Measurements from ENCODE around the gene SLC17A9. TPM values are rescaled to one million over a fixed set of nuclear protein-coding genes. Genes with fewer than 3 reads are reported as not detected.
A peak's percentile ranks its signal among the peaks of the same experiment; 100 is the strongest.

The SLC17A9 gene
- polyA plus RNA-seq, 10 donors, result 0.62 to 2.9 (median 1.1) TPM

DNA sequence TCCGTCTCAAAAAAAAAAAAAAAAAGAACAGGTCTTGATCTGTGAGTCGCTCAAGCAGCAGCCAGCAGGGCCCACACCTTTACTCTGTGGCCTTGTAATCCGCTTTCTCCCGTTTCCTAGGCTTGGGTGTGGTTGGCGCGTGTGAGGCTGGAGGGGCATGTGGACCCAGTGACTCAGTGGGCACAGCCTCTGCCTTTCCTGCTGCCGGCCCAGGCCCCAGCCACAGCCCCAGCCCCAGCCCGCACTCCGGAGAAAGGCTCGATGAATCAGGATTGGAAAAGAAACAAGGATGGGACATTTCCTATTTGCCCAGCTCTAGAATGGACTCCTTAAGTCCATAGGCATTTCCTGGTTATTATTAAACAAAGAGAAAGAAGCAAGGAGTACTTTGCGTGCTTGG is 50.0 kb downstream of the SLC17A9 start:
- no peak for DNase-seq

DNA sequence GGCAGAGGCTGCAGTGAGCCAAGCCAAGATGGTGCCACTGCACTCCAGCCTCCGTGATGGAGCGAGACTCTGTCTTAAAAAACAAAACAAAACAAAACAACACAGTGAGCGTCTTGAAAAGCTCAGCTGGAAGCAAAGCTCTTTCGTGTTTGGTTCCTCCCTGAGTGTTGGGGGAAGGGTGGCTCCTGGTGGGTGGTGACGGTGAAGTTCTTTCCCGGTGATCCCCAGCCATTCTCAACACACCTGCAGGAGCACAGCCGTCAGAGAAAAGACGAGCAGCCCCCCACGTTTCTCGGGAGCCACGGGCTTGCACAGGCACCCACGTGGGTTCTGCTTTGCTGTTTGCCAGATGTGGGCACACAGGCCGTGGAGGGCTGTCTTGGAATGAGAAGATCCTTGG is 51.0 kb downstream of the SLC17A9 start:
- no peak for DNase-seq

DNA sequence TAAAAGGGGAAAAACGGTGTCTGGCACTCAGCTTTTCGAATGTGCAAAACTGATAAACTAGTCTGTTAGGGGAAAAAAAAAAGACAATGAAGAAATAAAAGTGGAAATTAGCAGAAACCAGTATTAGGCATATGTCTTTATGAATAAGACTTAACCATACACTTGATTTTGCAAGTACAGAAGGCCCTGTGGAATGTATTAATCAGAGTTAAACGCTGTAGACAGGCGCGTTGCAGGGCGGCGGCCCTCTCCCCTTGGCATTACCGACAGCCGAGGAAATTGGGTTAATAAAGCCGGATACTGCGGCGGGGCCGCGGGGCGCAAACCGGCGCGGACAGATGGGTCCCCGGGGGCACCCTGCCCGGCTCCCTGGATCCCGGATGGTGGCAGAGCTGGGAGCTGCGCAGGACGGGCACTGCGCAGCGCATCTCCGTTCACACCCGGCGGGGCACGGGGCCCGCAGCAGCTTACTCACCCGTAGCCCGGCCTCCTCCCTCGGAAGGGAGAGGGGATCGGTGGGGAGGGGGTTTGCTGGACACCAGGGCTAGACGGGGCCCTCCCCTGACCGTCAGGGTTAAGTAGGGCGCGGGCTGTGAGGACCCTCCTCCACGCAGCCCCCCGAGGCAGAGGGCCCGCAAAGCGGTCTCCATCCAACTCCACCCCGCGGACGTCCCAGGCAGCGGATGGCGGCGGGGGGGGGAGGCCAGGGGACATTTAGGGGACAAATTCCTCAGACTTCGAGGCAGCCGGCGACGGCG is 52.3 kb downstream of the SLC17A9 start:
- no peak for DNase-seq

- DNase-seq, result peak in 1 of 3 donors; percentile 42
Observed at GRCh38 chr20:63005365-63005861, 52.9 kb downstream of the SLC17A9 start.

DNA sequence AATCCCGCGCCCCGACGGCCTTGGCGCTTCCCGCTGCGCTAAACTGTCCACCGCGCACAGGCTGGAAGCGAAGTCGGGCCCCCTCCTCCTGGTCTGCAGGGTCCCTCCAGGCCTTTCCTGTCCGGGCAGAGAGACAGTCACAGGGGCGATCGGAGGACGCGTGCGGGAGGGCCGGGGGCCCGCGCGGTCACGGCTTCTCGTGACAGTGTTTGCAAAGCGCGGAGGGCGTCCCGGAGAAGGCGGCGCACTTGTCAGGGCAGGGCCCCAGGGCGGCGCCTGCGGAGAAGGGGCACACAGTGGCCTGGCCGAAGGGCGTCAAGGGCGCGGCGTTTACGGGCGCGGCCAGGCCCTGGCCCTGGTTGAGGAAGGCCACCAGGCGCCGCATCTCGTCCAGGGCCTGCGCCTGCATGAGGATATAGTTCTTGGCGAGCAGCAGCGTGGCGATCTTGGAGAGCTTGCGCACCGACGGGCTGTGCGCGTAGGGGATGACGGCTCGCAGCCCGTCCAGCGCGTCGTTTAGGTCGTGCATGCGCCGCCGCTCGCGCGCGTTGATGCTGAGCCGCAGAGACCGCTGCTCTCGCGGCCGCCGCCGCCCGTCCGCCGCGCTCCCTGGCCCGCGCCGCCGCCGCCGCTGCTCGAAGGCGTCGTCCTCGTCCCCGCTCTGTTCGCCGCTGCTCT is 53.5 kb downstream of the SLC17A9 start:
- DNase-seq, result peak in 2 of 3 donors; percentile 35 to 52

DNA sequence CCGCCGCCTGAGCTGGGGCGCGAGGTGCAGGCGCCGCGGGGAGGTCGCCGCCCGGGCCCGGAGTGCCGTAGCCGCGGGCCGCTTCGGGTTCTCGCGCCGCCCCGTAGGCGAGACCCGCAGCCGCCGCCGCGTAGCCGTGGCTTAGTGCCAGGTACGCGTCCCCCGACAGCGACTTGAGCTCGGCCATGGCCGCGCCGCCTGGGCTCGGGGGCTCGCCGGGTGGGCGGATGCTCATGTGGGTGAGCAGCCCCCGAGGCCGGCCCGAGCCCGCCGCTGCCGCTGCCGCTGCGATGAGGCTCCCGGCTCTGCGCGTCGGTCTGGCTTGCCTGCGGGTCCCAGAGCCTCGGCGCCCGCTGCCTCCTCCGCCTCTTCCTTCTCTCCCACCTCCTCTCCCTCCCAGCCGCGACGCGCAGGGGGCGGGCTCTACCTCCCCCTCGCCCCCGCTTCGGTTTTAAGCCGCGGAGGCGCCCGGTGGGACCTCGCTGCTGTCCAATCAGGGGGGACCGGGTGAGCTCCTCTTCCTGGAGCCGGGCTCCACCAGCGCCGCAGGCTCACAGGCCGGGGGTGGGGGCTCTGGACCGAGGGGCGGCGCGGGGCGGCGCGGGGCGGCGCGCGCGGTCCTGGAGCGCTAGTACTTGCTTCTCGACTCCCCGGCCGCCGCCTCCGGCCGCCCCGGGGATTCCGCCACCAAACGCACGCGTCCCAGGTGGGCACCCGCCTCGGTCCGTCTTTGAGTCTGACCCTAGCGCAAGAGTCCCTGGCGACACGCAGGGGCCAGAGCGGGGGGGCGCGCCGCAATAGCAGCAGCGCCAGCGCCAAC is 54.2 kb downstream of the SLC17A9 start, which contains the start of gene BHLHE23:
TSS of gene BHLHE23 (minus strand) at position 425 of the 820 bp plus-strand sequence. CDS start at position 235, 190 bp downstream.
- peak in 2 of 3 donors; percentile 36 to 74 for DNase-seq

GRCh38 chr20:63007360-63007645 is 54.8 kb downstream of the SLC17A9 start:
- no peak for DNase-seq

DNA sequence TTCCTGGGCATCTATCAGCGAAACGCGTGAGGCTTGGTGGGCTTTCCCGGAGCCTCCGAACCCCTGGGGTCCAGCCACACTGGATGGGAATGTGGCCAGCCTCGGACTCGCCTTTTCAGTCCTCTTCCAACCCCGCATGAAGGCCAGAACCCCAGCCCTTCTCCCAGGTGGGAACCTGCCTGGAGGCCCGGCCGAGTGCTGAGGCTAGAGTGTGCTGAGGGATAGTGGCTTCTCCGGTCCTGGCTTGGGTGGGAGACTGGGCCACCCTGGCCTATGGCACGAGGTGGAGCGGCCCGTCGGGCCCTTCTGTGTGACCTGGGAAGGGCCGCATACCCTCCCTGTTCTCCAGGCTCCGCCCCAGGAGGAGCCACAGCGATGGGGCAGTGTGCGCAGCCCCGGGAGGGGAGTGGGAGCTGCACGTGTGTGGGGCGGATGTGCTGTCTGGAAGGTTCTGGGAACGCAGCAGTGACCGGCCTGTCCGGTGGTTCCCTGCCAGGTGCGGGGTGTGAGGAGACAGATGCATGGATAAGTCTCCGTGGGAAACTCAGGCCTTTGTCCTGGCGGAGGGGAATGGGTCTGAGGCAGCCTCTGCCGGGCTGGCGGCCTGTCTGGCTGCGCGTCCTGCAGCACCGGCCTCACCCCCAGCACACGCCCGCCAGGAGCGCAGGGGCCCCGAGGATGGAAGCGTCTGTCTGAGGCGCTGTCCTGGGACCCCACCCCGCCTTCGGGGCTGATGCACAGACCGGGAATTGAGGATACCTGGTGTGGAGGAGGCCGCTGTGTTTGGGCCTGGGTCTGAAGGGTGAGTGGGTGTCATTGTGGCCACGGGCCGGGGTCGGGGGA is 55.4 kb downstream of the SLC17A9 start:
- DNase-seq, result no peak

GRCh38 chr20:63008541-63009044 is 56.1 kb downstream of the SLC17A9 start:
- no peak for DNase-seq

DNA sequence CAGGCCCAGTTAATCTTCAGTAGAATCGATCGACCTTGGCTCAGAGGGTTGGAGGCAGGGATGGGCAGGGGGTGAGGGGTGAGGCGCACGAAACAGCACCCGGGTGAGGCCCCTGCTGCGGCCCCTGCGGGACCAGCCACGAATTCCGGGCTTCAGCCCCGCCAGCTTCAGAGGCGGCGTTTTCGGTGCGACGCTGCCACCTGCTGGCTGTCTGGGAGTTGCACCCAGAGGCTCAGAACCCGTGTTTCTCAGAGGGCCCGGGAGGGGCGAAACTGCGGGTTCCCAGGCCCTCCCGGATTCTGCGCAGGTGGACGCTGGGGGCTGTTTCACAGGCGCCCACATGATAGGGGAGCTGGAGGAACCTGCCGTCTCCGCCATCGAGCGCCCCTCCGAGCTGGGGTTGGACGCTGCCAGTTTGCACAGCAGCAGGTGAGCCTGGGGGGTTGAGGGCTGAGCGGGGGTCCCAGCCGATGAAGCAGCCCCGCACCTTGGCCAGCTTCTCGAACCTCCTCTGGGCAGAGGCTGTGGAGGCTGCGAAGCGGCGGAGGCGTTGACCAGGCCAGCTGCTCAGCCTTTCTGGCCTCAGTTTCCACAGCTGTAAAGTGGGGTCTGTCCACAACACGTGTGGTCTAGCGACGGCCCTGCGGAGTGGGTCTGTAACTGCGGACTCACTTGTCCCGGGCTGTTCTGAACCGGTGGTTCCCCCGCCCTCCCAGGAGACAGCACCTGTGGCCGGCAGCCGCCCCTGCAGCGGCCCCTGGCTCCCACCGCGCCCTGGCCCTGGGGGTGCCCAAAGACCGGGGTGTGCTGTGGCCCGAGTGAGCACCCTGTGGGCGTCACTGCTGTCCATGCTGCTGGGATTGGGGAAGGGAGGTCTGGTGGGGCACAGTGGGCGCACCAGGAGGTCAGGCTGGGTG is 56.8 kb downstream of the SLC17A9 start:
- DNase-seq, result peak; percentile 40 to 85 (median 71)

GRCh38 chr20:63009988-63010769 is 57.7 kb downstream of the SLC17A9 start:
- no peak for DNase-seq

- DNase-seq, result no peak
Observed at GRCh38 chr20:63011798-63012197, 59.3 kb downstream of the SLC17A9 start.

GRCh38 chr20:63013207-63013606 is 60.7 kb downstream of the SLC17A9 start:
- DNase-seq, result no peak

- no peak for DNase-seq
Observed at GRCh38 chr20:63014287-63014686, 61.8 kb downstream of the SLC17A9 start.

GRCh38 chr20:63014710-63015109 is 62.2 kb downstream of the SLC17A9 start:
- DNase-seq, result peak in 1 of 3 donors; percentile 57

GRCh38 chr20:63015147-63015661 is 62.7 kb downstream of the SLC17A9 start:
- no peak for DNase-seq

DNA sequence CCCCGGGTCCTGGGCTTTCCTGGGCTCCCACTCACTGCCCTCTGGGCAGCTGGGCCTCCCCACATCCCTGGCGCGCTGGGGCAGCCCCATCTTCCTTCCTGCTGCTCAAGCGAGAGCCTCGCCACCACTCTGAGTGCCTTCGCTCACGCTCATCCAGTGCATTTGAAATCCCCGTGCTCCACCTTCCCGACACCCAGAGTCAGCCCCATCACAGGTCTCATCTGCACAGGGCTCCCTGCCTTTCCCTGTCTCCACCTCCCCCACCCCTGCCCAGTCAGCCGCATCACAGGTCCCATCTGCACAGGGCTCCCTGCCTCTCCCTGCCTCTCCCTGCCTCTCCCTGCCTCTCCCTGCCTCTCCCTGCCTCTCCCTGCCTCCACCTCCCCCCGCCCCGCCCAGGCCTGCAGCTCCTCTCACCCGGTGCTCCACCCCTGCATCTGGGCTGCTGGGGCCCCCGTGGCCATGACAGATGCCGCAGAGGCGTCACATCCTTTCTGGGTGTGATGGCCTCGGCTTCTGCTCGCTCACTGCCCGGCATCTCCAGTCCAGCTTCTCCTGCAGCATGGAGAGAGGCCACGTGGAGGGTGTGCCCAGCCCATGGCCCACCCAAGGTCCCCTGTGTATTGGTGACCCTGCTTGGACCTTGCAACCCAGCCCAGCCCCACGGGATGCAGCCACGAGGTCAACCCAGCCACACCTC is 63.3 kb downstream of the SLC17A9 start:
- DNase-seq, result no peak

GRCh38 chr20:63016514-63017075 is 64.1 kb downstream of the SLC17A9 start:
- no peak for DNase-seq
